GM12874 (cell line): ENCODE measurements around the gene MAGEA9B.
"Not testable (repeated sequence)": the region's sequence is repeated elsewhere in the genome, so short reads cannot be mapped to it uniquely, and the experiment has no call there.

Experiments used
- TF ChIP-seq, protein P1 (sequence below): IDR thresholded peaks from 2 replicates; pipeline ENCODE4 v1.5.1; 2011; ENCODE audit warnings: low read depth, mild to moderate bottlenecking, control low read depth, low read length, moderate library complexity; ENCODE audit not compliant: insufficient read depth

The MAGEA9B gene, protein sequence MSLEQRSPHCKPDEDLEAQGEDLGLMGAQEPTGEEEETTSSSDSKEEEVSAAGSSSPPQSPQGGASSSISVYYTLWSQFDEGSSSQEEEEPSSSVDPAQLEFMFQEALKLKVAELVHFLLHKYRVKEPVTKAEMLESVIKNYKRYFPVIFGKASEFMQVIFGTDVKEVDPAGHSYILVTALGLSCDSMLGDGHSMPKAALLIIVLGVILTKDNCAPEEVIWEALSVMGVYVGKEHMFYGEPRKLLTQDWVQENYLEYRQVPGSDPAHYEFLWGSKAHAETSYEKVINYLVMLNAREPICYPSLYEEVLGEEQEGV

DNA sequence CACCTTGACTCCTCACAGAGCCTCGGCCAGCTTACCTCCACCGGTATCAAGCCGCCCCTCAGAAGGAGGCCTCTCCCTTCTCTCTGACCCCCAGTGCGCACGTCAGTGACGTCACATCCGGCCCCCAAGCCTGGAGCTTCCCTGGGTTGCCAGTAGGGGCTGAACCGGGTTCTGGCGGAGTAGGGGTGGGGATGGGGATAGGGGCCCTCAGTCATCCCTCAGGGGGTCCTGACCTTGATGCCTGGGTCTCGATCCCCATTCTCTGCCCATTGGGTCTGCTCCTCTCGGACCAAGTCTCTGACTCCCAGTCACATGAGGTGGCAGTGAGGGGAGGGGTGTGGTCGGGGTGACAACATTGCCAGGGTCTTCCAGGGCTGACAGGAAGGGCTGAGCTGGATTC is at the start of gene MAGEA9B:
TSS of gene MAGEA9B (minus strand) at position 101 of the 400 bp plus-strand sequence. CDS start 4,280 bp downstream, outside the sequence.
- TF ChIP-seq, protein P1, sequence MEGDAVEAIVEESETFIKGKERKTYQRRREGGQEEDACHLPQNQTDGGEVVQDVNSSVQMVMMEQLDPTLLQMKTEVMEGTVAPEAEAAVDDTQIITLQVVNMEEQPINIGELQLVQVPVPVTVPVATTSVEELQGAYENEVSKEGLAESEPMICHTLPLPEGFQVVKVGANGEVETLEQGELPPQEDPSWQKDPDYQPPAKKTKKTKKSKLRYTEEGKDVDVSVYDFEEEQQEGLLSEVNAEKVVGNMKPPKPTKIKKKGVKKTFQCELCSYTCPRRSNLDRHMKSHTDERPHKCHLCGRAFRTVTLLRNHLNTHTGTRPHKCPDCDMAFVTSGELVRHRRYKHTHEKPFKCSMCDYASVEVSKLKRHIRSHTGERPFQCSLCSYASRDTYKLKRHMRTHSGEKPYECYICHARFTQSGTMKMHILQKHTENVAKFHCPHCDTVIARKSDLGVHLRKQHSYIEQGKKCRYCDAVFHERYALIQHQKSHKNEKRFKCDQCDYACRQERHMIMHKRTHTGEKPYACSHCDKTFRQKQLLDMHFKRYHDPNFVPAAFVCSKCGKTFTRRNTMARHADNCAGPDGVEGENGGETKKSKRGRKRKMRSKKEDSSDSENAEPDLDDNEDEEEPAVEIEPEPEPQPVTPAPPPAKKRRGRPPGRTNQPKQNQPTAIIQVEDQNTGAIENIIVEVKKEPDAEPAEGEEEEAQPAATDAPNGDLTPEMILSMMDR: not testable (repeated sequence)

DNA sequence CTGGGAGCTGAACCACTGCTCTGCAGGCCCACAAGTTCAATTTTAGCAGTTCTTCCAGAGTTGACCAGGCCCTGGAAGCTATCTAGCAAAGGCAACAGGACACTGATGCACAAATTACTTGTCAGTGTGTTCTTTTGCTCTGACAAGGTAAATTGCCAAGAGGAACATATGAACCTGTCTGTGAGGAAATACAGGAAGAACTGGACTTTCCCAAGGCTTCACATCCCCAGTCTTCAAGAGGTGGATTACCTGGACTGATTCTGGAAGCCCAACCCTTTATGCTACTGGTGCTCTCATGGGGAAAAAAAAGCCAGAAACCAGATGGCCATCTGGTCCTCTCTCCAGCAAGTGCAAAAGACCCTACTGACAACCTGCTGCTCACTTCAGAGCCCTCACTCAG is 46.3 kb upstream of the MAGEA9B start:
- TF ChIP-seq, protein P1: no peak

DNA sequence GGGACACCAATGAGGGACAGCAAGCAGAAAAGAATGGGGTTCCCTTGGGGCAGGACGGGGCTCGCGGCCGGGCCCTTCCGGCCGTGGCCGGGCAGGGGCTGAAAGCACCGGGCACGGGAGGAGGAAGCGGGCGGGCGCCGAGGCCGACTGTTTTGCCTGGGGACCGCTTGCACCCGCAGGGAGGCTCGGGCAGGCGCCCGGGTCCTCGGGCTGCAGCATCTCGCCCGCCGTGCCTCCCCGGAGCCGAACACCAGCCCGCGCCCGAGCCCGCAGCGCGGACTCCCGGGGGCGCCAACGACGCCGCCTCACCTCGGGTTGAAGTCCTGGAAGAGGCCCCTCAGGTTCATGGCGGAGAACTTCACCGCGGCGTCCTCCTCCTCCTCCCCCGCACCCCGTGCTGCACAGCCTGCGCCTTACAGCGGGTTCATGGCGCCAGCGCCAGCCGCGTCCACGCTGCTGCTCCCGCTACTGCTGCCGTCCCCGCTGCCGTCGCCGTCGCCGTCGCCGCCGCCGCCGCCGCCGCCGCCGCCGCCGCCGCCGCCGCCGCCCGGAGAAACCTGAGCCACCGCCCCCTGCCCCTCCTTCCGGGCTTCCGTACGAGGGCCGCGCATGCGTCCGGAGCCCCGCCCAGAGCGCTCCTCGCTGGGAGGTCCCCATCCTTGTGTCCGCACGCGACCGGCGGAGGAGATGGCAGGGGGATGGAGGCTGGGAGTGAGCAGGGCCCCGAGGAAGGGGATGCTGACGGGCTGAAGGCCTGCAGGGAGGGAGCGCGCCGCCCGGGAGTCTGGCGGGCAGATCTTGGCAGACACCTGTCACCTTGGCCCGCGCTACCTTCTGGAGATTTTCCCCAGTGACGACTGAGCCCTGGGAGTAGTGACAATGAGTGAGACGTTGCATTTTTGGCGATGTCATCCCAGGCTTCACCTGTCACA is 44.2 kb upstream of the MAGEA9B start, which contains the start of gene TMEM185A:
TSS of gene TMEM185A (minus strand) at position 559 of the 932 bp plus-strand sequence. CDS start at position 347, 212 bp downstream.
- TF ChIP-seq, protein P1: no peak

DNA sequence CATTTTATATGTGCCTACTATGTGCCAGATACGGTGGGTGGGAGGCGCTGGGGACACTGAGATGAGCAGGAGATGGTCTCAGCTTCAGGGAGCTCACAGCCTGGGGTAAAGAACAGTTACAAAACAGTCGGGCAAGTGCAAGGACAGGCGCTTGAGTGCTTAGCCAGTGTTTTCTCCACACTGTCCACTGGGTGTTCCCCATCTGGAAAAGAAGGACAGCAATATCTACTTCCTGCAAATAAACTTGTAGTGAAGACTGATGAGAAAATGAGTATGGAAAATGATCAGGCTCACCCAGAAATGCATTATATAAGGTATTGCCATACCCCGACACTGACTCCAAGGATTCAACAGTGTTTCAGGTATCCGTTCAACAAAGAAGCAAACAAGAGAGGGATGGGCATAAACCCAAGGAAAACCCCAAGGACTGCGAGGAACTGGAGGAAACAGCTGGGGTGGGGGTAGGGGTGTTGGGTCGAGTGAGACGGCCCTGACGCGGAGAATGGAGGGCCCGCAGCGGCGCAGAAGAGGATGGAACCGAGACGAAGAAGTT is 43.5 kb upstream of the MAGEA9B start:
- TF ChIP-seq, protein P1: no peak

DNA sequence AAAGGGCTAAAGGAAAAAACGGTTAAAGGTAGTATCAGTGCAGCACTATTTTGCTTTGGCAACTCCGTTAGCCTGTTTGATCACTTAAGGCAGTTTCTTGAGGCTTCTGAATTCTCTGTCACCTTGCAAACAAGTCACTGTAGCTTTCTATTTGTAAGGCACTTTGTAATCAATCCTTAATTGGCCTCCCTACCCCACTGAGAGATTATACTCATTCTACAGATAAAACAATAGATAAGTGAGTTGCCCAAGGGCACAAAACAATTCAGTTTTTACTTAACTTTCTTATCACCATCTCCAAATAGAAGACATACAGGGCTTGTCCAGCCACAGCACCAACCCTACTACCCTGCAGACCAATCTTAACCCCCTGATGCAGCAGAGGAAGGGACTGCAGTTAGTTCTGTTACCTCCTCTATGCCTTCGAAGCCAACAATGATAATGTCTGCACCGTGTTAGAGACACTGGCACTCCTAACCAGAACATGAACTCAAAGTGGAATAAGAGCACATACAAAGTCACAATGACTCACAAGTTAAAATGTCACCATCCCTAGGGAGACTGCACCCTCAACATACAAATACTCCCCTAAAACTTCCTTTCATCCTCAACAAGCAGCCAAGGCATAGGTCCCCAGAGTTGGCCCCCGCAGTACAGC is 42.6 kb upstream of the MAGEA9B start:
- TF ChIP-seq, protein P1: no peak

DNA sequence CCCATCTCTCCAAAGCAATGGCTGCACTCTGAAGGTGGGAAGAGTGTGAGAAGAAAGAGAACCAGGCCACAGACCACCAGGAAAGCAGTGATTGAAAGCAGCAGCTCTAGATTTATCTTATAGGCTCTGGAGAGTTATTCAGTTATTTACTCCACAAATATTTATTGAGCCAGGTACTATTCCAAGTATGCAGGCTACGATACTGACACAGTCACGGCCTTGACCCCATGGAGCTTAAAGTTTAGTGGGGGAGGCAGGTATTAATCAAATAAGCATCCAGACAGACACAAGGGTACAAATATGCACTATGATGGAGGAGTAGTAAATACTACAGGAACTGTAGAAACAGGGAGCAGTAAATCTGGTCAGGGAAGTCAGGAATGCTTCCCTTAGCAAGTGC is 41.5 kb upstream of the MAGEA9B start:
- TF ChIP-seq, protein P1: no peak
